Right ventricle myocardium superior (tissue), 1 donor: ENCODE results near the gene OSM. TPM values are rescaled to one million over a fixed set of nuclear protein-coding genes. Genes with fewer than 3 reads are reported as not detected.
A peak's percentile ranks its signal among the peaks of the same experiment; 100 is the strongest.

Experiments
- ATAC-seq: fragments of 200-7000 bp; cut with Tn5 transposase; one replicate; pipeline ENCODE4 v1.9.1; 2020; ENCODE audit warnings: mild to moderate bottlenecking; ENCODE audit not compliant: poor library complexity
- DNase-seq: peaks from one replicate; pipeline ENCODE4 v3.0.0-alpha.2; 2020
- intact Hi-C: fragments of 100-400 bp; cut with DNase I; formaldehyde crosslinking; loops from one replicate; pipeline ENCODE4 v1.11.2; 2022
- total RNA-seq: library from RNA; stranded (reverse); fragmentation: NEBNext Ultra II Directional; extraction: Animal tissue kit (Norgen Biotek cat#: 25700); gene quantifications from one replicate; pipeline ENCODE4 v1.2.1, GENCODE V29; 2021
- donor health status: DM: no; HTN: yes; CAD: no; lungs with severe emphysema.

OSM gene
- total RNA-seq, 1 donor from 2014 or later = 0.11 TPM

DNA sequence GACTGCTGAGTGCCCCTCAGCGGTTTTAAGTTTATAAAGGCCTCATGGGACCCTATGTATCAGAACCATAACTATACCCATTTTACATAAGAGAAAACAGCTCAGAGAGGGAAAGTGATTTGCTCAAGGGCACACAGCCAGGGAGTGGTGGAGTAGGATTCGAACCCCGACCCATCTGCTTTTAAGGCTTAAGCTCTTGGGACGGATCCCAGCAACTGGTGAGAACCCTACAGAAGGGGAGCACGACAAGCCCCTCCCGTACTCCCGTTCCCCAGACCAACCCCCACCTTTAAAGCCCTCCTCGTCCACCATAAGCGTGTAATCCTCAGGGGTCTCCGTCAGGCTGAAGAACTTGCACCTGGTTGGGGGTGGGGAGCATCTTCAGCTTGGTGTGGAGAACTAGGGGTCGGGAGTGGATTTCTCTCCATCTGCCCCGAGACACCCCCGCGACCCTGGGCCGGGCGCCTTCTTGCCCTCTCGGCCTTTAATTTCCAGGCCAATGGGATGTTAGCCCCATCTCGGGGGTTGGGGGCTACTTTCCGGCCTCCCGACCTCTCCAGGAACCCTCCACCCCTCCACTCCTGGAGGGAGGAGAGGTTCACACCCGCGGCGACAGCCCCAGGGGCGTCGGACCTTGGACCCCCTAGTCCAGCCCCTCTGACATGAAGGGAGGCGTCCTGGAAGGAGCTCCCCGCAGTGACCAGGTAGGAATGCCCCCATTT lies 21.9 kb upstream of the OSM start:
- intact Hi-C loops = loop anchor here (1.0 to 2.0 kb wide), 2 partner anchors 38 to 99 kb away; partner anchors contain the start of genes RNF215 and TBC1D10A
- DNase-seq = no peak
- ATAC-seq = no peak

DNA sequence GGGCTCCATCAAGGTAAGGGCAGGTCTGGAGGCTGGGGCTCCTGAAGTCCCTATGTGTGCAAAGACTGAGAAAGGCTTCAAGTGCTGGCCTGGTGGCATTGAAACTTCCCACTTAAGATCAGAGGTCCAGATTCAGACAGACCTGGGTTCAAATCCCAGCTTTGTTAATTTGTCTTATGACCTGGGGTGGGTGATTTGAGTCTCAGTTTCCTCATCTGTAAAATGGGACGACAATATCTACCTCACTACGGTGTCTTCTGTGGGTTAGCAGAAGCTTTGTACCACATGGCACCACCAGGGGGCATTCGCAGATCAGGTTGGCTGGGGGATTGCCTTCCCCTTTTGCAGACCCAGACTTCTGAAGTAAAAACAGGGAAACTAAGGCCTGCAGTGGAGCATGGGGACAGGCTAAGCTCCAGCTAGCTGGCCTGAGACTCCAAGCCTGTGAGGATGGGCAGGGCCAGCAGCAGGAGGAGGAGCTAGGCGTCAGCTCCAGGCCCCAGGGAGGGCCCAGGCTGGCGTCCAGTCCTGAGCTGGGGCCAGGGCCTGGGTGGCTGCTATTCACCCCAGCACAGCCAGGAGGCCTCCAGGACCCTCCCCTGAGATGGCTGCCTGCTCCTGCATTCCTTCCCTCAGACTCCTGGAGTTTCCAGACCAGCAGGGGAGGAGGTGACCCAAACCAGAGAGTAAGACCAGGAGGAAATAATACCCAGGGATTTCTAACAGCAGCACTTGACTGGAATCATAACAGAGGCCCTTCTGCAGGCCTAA lies 21.2 kb upstream of the OSM start:
- ATAC-seq = peak; percentile 69
- peak; percentile 91 for DNase-seq
- intact Hi-C loops = loop anchor here (1.0 to 2.0 kb wide), 2 partner anchors 39 to 99 kb away; partner anchors contain the start of genes RNF215 and TBC1D10A

DNA sequence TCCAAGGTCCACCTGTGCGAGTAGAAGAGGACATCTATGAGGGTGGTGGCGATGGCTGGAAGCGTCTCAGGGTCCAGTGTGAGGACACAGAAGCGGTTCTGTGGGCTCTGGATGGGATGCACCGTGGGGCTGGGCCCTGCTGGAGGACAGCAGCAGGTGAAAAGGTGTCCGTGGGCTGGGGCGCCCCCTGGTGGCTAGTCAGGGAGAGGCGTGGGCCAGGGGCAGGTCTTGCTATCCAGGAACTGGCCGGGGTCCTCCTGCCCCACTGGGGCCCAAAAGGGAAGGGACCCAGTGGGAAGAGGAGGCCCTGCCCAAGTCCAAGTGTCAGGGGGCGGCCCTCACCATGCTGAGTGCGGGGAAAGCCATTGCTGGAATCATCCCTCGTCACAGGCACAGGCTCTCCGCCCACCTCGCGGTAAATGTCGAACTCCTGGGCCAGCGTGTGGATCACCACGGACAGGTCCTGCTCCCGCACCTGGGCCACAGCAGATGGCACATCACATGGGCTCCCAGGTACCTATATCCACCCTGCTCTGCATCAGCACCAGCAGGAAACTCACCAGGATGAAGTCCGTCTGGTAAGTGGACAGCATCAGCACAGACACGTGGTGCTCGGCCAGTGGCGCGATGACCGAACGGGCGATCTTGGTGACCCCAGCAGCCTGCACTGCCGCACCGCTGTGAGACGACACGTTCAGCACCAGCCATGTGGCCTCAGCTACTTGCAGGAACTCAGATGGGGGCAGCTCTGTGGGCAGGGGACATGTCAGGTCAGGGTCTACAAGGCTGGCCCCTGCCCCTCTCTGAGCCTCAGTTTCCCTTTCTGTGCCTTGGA lies 20.4 kb upstream of the OSM start:
- intact Hi-C loops = no loop called here
- DNase-seq (peak; percentile 87), ATAC-seq (no peak)

DNA sequence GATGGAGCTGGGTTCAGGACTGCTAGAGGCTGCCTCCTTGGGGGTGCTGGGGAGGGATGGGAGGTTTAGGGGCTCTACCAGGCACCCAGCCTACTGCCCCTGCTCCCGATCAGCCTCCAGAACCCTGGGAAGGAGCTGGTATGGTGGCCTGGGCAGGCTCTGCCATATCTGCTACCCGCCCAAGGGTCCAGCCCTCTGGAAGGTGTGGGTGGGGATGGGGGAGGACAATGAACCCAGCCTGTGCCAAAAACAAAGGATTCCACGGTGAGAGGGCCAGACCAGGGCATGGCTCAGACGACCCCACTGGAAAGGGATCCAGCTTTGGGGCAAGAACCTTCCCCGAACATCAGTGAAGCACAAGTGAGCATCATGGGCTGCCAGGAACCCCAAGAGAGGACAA lies 19.7 kb upstream of the OSM start:
- intact Hi-C loops = no loop called here
- no peak for DNase-seq
- ATAC-seq = no peak

DNA sequence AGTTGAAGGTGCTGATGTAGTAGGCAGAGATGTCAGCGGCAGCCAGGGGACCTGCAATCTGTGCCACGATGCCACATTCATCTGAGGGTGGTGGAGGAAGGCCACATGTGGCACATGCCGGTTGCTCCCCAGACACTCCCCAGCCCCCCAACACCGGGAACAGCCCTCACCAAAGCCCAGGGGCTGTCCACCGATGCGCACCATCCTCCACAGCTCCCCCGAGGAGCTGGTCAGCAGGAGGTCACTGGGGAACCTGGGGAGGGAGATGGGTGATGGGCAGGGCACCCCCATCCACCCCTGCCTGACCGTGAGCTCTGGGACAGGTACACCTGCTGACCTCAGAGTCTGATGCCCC lies 19.2 kb upstream of the OSM start:
- no peak for DNase-seq
- ATAC-seq = no peak
- intact Hi-C loops = no loop called here

DNA sequence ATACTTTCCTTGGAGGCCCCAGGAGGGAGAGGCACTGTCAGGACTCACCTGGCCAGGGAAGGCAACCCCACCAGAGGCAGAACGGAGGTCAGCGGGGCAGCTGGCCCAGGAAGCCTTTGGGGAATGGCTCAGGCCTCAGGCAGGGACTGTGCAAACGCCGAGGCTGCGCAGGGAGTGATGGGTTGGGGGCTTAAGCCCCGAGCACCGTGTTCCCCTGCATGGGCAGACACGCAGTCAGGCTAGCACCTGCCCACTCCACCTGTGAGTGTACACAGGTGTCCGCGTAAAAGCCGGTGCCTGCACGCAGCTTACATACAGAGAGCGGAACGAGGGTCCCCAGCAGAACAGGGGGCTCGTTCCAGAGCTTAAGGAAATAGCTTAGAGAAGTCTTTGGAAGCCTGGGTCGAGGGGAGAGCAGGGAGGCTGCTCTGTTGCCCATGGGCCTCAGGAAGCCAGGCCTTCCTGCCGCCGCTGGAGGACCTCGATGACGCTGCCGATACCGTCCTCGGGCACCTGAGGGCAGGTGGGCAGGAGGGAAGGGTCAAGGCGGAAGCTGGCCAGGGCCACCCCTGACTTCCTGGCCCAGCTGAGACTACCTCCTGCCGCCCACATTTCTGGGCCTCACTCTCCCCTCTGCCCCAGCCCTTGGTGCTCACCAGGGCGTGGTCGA lies 18.7 kb upstream of the OSM start:
- ATAC-seq = no peak
- no peak for DNase-seq
- intact Hi-C loops = no loop called here

DNA sequence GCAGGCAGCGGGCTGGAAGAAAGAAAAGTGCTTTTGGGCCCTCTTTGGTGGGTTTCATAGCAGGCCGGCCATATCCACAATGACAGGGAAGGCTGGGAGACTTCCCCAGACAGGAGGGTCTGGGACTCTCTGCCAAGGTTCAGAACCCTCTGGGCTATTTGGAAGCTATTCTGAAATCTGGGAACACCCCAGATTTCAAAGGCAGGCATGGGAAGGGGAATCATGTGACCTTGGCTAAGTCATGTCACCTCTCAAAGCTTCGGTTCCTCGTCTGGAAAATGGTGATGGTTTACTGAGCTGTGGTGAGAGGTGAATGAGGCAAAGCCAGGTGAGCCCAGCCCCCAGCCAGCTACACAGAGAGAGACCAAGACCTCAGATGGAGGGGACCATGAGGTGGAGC lies 18.0 kb upstream of the OSM start:
- no peak for DNase-seq
- intact Hi-C loops = no loop called here
- no peak for ATAC-seq

DNA sequence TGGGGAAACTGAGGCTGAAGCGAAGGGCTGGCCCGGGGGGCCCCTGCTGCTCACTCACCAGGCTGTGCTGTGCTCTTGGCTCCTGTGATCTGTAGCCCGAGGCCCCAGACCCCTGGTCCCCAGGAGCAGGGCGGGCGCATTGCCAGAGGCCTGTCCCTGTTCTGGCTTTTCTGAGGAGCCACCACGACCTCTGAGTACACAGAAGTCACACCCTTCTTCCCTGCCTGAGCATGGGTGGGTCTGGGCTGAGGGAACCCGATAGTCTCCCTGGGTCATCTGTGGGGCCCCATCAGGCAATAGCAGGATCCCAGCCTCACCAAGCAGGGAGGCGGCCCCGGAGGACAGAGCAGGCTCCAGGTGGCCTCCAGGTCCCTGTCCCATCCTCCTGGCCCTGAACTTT lies 17.5 kb upstream of the OSM start:
- DNase-seq = peak; percentile 35
- intact Hi-C loops = no loop called here

DNA sequence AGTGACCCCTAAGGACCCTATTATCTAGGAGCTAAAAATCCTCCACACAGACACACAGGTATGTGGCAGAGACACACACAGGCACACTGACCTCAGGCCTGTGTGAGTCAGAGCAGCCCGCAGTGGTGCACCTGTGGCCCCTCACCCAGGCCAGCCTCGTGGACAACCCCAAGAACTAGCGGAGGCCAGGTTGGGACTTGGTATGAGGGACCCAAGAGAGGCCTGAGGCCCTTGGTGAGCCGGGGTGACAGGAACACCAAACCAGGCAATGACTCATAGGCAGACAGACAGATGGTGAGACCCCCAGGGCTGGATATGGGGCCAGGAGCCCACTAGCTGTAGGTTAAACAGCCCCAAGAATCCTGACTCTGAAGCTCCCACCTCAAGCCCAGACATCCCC lies 16.7 kb upstream of the OSM start:
- intact Hi-C loops = no loop called here
- no peak for ATAC-seq
- DNase-seq = no peak

More for the DNA sequence above, 17.5 kb upstream of the OSM start:
- ATAC-seq = no peak

DNA sequence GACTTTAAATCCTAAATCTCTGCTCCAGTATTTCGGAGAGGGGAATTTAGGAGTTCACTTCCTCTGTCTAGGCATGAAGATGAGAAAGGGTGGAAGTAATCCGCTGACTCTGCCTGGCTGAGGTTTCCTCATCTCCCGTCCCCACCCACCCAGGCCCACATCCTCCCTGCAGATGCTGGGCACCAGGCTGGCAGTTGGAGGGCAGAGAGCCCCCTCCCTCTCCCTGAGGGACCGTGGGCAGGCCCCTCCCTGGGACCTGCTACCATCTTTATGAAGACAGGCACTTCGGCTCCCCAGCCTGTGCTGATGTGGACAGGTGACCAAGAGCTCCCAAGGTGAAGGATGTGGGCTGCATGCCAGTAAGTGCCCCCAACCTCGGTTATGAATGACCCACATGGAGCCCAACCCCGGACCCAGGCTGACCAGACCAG lies 16.0 kb upstream of the OSM start:
- intact Hi-C loops = no loop called here
- peak; percentile 17 for ATAC-seq

DNA sequence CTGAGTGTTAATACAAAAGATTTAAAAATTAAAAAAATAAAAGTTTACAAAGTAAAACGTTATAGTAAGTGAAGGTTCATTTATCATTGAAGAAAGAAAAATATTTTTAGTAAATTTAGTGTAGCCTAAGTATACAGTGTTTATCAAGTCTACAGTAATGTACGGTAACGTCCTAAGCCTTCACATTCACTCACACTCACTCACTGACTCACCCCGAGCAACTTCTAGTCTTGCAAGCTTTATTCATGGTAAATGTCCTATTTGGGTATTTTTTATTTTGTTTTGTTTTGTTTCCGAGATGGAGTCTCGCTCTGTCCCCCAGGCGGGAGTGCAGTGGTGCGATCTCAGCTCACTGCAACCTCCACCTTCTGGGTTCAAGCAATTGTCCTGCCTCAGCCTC lies 13.9 kb upstream of the OSM start:
- DNase-seq = no peak
- ATAC-seq = no peak
- intact Hi-C loops = no loop called here

More for the DNA sequence above, 16.0 kb upstream of the OSM start:
- DNase-seq = no peak

DNA sequence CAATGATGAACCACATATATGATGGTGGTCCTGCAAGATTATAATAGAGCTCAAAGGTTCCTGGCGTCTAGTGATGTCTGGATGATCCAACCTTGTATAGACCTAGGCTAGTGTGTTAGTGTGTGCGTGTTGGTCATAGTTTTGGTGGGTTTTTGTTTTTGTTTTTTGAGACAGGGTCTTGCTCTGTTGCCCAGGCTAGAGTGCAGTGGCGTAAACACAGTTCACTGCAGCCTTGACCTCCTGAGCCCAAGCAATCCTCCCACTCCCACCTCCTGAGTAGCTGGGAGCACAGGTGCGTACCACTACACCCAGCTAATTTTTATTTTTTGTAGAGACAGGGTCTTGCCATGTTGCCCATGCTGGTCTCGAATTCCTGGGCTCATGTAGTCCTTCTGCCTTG lies 13.3 kb upstream of the OSM start:
- ATAC-seq = no peak
- DNase-seq = no peak
- intact Hi-C loops = no loop called here

DNA sequence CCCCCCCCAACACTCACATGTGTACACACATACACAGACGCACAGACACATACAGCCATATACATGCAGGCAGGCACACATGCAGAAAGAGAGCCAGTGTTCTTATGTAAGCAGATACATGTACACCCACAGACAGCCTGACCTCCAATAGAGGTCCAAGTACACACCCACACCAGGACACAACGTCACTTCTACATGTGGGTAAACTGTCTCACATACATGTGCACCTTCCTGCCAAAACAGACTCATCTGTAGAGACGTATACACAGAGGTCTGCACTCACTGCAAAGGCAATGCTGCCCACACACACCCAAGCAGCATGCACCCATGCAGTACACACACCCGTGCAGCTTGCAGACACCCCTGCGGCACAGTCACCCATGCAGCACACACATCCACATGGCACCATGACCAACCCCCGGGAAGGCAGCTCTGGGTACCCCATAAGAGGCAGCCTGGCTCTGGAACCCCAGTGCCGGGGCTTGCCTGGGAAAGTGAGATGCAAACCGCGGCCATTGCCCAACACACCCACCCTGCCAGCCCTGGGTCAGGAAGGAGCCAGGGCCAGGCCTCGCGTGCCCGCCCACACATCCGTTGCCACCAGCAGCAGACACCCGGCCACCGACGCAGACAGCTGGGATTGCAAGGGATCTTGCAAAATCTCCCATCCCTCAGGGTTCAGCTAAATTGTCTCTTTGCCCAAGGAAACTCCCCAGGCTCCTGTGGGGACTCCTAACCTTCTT lies 12.6 kb upstream of the OSM start:
- peak; percentile 79 for DNase-seq
- ATAC-seq = peak; percentile 38
- intact Hi-C loops = no loop called here

DNA sequence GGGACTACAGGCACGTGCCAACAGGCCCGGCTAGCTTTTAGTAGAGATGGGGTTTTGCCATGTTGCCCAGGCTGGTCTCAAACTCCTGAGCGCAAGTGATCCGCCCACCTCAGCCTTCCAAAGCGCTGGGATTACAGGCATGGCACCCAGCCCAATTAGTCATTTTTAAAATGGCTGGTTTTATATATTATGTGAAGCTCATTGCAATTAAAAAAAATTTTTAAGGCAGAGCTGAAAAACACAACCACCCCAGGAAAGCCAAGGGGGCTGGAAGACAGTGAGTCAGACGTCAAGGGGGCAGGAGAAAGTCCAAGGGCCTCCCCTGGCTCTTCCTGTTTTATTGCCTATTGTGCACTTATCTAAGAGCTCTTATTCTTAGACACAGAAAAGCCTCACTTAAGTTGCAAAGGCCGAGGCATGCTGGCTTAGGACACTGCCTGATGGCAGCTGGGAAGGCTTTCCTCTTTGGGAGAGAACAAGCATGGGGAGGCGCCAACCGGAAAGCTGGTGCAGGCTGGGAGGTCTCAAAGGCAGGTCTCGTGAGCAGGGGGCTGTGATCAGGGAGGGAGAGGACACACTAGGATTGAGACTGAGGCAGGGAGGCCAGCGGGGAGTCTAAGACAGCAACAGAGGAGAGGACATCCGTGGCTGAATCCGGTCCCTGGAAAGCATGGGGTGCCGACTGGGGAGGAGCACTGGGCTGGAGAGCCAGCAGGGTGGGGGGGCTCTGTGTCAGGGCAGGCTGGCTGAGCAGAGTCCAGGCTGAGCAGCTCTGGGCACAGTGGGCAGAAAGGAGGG lies 11.1 kb upstream of the OSM start:
- ATAC-seq (peak; percentile 62), DNase-seq (peak; percentile 63)
- intact Hi-C loops = no loop called here

DNA sequence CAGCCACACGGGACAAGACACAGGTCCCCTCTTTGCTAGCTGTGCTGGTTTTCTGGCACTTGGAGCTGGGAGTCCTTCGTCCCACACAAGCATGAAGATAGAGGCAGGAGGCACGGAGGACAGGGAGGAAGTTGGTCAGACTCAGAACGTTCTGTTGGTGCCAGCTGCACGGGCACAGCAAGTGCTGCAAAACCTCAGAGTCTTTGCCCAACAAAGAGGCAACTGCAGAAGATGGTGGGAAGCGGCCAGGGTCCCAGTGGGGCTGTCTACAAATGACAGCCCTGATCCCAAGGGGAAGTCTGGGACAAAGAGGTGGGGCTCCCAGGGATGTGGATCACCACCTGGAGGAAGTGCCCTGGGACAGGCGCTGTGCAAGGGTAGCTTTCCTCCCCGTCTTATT lies 9.4 kb upstream of the OSM start:
- intact Hi-C loops = no loop called here
- ATAC-seq = no peak
- no peak for DNase-seq

DNA sequence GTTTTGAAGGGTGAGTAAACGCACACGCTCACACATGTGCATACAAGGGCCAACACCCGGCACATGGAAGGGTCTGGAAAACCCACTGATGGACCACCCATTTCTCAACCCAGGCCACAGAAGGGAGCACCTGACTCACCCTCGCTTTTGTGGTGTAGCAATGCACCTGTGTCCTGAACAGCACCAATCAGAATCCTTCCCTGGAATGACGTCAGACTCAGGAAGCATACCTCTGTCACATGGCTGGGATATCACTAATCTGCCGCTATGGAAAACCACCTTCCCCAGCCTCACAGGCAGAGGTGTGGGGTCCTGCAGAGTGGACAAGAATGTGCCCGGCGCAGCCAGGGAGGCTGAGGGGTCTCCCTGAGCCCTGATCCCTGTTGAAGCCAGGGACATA lies 9.0 kb upstream of the OSM start:
- intact Hi-C loops = no loop called here
- DNase-seq = no peak
- ATAC-seq = no peak

DNA sequence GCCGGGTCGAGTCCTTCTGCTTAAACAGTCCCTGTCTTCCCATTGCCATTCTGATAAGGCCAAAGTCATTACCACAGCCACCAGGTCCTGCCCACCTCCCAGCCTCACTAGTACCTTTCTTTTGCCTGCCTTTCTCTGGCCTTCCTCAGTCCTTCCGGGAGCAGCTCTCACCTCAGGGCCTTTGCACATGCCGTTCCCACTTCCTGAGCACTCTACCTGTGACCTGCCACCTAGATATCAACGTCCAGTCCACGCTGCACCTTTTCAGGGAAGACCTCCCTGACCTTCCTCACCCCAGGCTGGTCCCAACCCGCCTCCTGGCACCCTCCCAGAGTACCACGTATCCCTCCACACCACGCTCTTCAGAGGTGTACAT lies 7.8 kb upstream of the OSM start:
- intact Hi-C loops = no loop called here
- DNase-seq (no peak), ATAC-seq (no peak)
